ENCODE measurements around the gene BCCIP. TPM values are rescaled to one million over a fixed set of nuclear protein-coding genes. Genes with fewer than 3 reads are reported as not detected.
A peak's percentile ranks its signal among the peaks of the same experiment; 100 is the strongest.

BCCIP gene
- total RNA-seq, 1 donor from 2014 or later: 68.1 TPM

DNA sequence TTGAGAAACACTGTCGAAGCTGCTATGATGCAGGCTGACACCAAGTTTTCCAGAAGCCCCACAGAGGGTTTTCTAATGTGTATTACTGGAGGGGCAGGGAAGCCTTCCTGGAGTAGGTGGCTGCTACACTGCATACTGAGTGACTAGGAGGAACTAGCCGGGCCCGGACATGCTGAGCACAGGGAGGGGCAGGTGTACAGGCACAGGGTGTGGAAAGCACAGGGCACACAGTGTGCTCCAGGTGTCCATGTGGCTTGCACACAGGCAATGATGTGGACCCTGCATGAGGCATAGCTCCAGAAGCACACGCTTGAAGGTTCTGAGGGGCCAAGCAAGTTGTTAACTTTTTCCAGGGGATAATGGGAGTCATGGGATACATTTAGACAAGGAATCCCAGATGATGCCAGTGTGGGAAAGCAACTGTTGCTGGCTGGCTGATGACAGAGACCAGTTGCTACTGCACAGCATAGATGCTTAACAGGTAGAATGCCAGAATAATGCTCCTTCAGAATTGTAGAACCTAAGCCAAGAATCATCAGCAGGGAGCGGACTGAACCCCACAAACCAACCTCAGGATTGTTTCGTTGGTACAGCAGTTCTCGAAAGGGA is 43.2 kb downstream of the BCCIP start:
- peaks cover 6% of the 10 kb centered on the region for H3K4me1 Mint-ChIP-seq (ENCODE audit: low read depth, unreplicated experiment)
- no peaks in the 10 kb centered on the region for H3K9me3 Mint-ChIP-seq (ENCODE audit: unreplicated experiment)
- no peak overlapping the region for H3K9ac ChIP-seq (ENCODE audit: low read length)
- H2AFZ ChIP-seq (ENCODE audit: low read depth, low read length): no peak overlapping the region
- H3K36me3 Mint-ChIP-seq (ENCODE audit: low read depth, unreplicated experiment): peaks cover 3% of the 10 kb centered on the region
- FAIRE-seq (no peak), DNase-seq (ENCODE audit: low read depth) (no peak)
- H3K27ac Mint-ChIP-seq (ENCODE audit: unreplicated experiment): no peak overlapping the region
- TF ChIP-seq, protein P1, sequence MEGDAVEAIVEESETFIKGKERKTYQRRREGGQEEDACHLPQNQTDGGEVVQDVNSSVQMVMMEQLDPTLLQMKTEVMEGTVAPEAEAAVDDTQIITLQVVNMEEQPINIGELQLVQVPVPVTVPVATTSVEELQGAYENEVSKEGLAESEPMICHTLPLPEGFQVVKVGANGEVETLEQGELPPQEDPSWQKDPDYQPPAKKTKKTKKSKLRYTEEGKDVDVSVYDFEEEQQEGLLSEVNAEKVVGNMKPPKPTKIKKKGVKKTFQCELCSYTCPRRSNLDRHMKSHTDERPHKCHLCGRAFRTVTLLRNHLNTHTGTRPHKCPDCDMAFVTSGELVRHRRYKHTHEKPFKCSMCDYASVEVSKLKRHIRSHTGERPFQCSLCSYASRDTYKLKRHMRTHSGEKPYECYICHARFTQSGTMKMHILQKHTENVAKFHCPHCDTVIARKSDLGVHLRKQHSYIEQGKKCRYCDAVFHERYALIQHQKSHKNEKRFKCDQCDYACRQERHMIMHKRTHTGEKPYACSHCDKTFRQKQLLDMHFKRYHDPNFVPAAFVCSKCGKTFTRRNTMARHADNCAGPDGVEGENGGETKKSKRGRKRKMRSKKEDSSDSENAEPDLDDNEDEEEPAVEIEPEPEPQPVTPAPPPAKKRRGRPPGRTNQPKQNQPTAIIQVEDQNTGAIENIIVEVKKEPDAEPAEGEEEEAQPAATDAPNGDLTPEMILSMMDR (IDR thresholded peaks at IDR 0.05; ENCODE audit: insufficient read depth, low read depth, low read length): no peak
- no peak for TF ChIP-seq EZH2 (IDR thresholded peaks at IDR 0.05; ENCODE audit: insufficient read depth, low read length)
- no peak overlapping the region for H3K4me3 Mint-ChIP-seq (ENCODE audit: unreplicated experiment)
- H3K4me3 ChIP-seq (ENCODE audit: insufficient read depth, low read depth, low read length): no peak overlapping the region
- no peak overlapping the region for H3K27ac ChIP-seq (ENCODE audit: low read depth, low read length)
- H3K9me3 ChIP-seq (ENCODE audit: insufficient read depth, low read depth, low read length): no peaks in the 10 kb centered on the region
- no peaks in the 10 kb centered on the region for H3K4me1 ChIP-seq (ENCODE audit: insufficient read depth, low read length)
- no peaks in the 10 kb centered on the region for H3K79me2 ChIP-seq (ENCODE audit: insufficient read depth, low read length)
- peaks cover 2% of the 10 kb centered on the region for H4K20me1 ChIP-seq (ENCODE audit: insufficient read depth, low read length)
- peaks cover 7% of the 10 kb centered on the region for H3K36me3 ChIP-seq (ENCODE audit: insufficient read depth, low read length)
- H3K4me2 ChIP-seq (ENCODE audit: low read length): no peak overlapping the region
- H3K27me3 ChIP-seq (ENCODE audit: insufficient read depth, low read length): no peaks in the 10 kb centered on the region
- no peaks in the 10 kb centered on the region for H3K27me3 Mint-ChIP-seq (ENCODE audit: low read depth, unreplicated experiment)

DNA sequence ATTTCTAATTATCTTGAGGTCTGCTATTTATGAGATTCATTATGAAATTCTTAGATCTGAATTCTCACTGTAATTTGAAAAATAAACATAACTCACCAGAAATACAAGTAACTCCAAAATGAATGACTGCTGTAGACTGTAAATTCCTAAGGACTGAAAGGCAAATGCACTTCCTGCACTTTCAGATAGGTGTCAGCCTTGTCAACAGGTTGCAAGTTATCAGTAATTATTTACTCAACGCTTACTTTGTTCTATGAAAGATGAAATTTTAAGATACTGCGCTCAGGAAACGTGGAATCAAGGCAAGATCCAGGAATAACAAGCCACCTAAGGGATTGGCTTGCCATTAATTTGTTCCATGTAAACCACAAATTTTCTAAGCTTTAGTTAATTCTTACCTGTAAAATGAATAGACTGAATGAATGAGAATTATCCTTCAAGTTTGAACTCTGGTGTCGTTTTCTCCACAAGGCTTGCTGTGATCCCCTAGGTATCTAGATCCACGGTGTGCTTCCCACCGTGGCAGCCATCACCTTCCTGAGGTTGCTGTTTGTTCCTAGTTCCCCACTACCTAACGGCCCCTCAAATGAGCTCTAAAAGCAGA is 45.1 kb downstream of the BCCIP start:
- TF ChIP-seq, protein P1 (IDR thresholded peaks at IDR 0.05; ENCODE audit: insufficient read depth, low read depth, low read length): peak; percentile 98
- no peak for TF ChIP-seq EZH2 (IDR thresholded peaks at IDR 0.05; ENCODE audit: insufficient read depth, low read length)
- Histone ChIP-seq H3K27ac (ENCODE audit: low read depth, low read length) (no peak overlapping the region), H3K27me3 (ENCODE audit: insufficient read depth, low read length) (no peaks in the 10 kb centered on the region), H3K9me3 (ENCODE audit: insufficient read depth, low read depth, low read length) (no peaks in the 10 kb centered on the region), H4K20me1 (ENCODE audit: insufficient read depth, low read length) (peaks cover 6% of the 10 kb centered on the region), H3K9ac (ENCODE audit: low read length) (no peak overlapping the region), H3K79me2 (ENCODE audit: insufficient read depth, low read length) (no peaks in the 10 kb centered on the region), H3K4me1 (ENCODE audit: insufficient read depth, low read length) (no peaks in the 10 kb centered on the region), H3K4me2 (ENCODE audit: low read length) (no peak overlapping the region), H3K4me3 (ENCODE audit: insufficient read depth, low read depth, low read length) (no peak overlapping the region), H2AFZ (ENCODE audit: low read depth, low read length) (no peak overlapping the region), H3K36me3 (ENCODE audit: insufficient read depth, low read length) (peaks cover 7% of the 10 kb centered on the region)
- DNase-seq (ENCODE audit: low read depth): peak; percentile 53
- H3K27me3 Mint-ChIP-seq (ENCODE audit: low read depth, unreplicated experiment): no peaks in the 10 kb centered on the region
- H3K9me3 Mint-ChIP-seq (ENCODE audit: unreplicated experiment): no peaks in the 10 kb centered on the region
- H3K36me3 Mint-ChIP-seq (ENCODE audit: low read depth, unreplicated experiment): peaks cover 6% of the 10 kb centered on the region
- H3K27ac Mint-ChIP-seq (ENCODE audit: unreplicated experiment): no peak overlapping the region
- H3K4me1 Mint-ChIP-seq (ENCODE audit: low read depth, unreplicated experiment): peaks cover 7% of the 10 kb centered on the region
- no peak overlapping the region for H3K4me3 Mint-ChIP-seq (ENCODE audit: unreplicated experiment)
- FAIRE-seq: peak; percentile 90

DNA sequence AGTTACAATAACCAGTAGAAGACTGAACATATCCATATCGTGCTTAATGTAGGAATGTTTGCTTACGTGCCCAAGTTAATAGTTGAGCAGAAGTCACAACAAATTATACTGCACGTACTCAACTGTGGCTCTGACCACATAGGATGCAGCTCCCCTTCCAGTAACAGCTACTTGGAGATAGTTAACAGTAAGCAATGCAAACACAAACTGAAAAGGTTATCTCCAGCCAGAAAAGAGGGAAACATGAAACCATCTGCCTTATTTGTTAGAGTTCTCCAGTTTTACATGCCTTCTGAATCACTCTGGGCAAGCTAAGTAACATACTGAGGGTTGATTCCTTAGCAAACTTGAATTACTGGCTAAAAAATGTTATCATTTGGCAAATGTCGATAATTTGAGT is 48.0 kb downstream of the BCCIP start:
- H3K9me3 Mint-ChIP-seq (ENCODE audit: unreplicated experiment): peaks cover 3% of the 10 kb centered on the region
- no peak overlapping the region for H3K4me2 ChIP-seq (ENCODE audit: low read length)
- H2AFZ ChIP-seq (ENCODE audit: low read depth, low read length): no peak overlapping the region
- H3K36me3 Mint-ChIP-seq (ENCODE audit: low read depth, unreplicated experiment): peaks cover 27% of the 10 kb centered on the region
- H3K36me3 ChIP-seq (ENCODE audit: insufficient read depth, low read length): peaks cover 9% of the 10 kb centered on the region
- H3K4me3 Mint-ChIP-seq (ENCODE audit: unreplicated experiment): no peak overlapping the region
- H3K27me3 ChIP-seq (ENCODE audit: insufficient read depth, low read length): no peaks in the 10 kb centered on the region
- H3K27ac Mint-ChIP-seq (ENCODE audit: unreplicated experiment): peak overlapping the region; percentile 18
- H3K4me1 Mint-ChIP-seq (ENCODE audit: low read depth, unreplicated experiment): peaks cover 7% of the 10 kb centered on the region
- H3K27me3 Mint-ChIP-seq (ENCODE audit: low read depth, unreplicated experiment): no peaks in the 10 kb centered on the region
- no peaks in the 10 kb centered on the region for H3K79me2 ChIP-seq (ENCODE audit: insufficient read depth, low read length)
- H3K4me3 ChIP-seq (ENCODE audit: insufficient read depth, low read depth, low read length): no peak overlapping the region
- no peaks in the 10 kb centered on the region for H3K4me1 ChIP-seq (ENCODE audit: insufficient read depth, low read length)
- no peak overlapping the region for H3K9ac ChIP-seq (ENCODE audit: low read length)
- TF ChIP-seq, protein P1 (IDR thresholded peaks at IDR 0.05; ENCODE audit: insufficient read depth, low read depth, low read length): no peak
- TF ChIP-seq EZH2 (IDR thresholded peaks at IDR 0.05; ENCODE audit: insufficient read depth, low read length): no peak
- peak; percentile 54 for DNase-seq (ENCODE audit: low read depth)
- peaks cover 6% of the 10 kb centered on the region for H4K20me1 ChIP-seq (ENCODE audit: insufficient read depth, low read length)
- no peak overlapping the region for H3K27ac ChIP-seq (ENCODE audit: low read depth, low read length)
- H3K9me3 ChIP-seq (ENCODE audit: insufficient read depth, low read depth, low read length): no peaks in the 10 kb centered on the region
- no peak for FAIRE-seq

Measured in astrocyte (in vitro differentiated cells and primary cell).